Liver (tissue), 3 donors: Measurements from ENCODE around the gene DNM2.

ENCODE experiments used
- CTCF ChIP-seq: fragments of 150-350 bp; IDR thresholded peaks from 2 replicates; pipeline ENCODE4 v1.5.1; 2017; ENCODE audit warnings: improper control_type of control experiment, low read depth, low read length; ENCODE audit not compliant: missing input control
- GABPA ChIP-seq, 2 donors: IDR thresholded peaks in 1 of 2; conservative IDR thresholded peaks in 1 of 2; 2 replicates each; pipeline ENCODE4 v1.6.1; 2016; ENCODE audit warnings: antibody characterized with exemption in 2 of 2, mild to moderate bottlenecking in 1 of 2, moderate library complexity in 1 of 2
- JUND ChIP-seq, 2 donors: IDR thresholded peaks; 2 replicates each; pipeline ENCODE4 v1.6.1; 2016; ENCODE audit warnings: antibody characterized with exemption in 2 of 2
- MAX ChIP-seq: IDR thresholded peaks from 2 replicates; pipeline ENCODE4 v1.6.1; 2016; ENCODE audit warnings: antibody characterized with exemption
- NR2F2 ChIP-seq: IDR thresholded peaks from 2 replicates; pipeline ENCODE4 v1.6.1; 2016; ENCODE audit warnings: antibody characterized with exemption
- REST ChIP-seq: IDR thresholded peaks from 2 replicates; pipeline ENCODE4 v1.6.1; 2016; ENCODE audit warnings: antibody characterized with exemption, mild to moderate bottlenecking
- YY1 ChIP-seq: IDR thresholded peaks from 2 replicates; pipeline ENCODE4 v1.6.1; 2016; ENCODE audit warnings: antibody characterized with exemption, mild to moderate bottlenecking
- donor health status: healthy.
- donor health status: healthy.

GRCh38 chr19:10788146-10788545 lies 70.3 kb downstream of the DNM2 start:
- TF ChIP-seq CTCF (no peak), JUND (IDR thresholded peaks at IDR 0.05) (no peak), YY1 (no peak), MAX (no peak), REST (no peak), NR2F2 (no peak), GABPA (IDR thresholded peaks at IDR 0.05 in 1 of 2, conservative IDR thresholded peaks at IDR 0.05 in 1 of 2) (no peak)
